GM12875 (cell line): ENCODE results near the gene DMAP1.

Source experiments
- H3K4me3 ChIP-seq: one replicate; pipeline ENCODE4 v1.5.1; 2011; ENCODE audit warnings: low read depth, low read length, control low read depth
- TF ChIP-seq, protein P1 (sequence below): IDR thresholded peaks from 2 replicates; pipeline ENCODE4 v1.5.1; 2011; ENCODE audit warnings: low read depth, mild to moderate bottlenecking, control low read depth, inconsistent platforms, low read length, moderate library complexity, borderline replicate concordance; ENCODE audit not compliant: insufficient read depth

DMAP1 gene

GRCh38 chr1:44220755-44221154, 7.5 kb downstream of the DMAP1 start:
- no peak overlapping the region for H3K4me3 ChIP-seq
- TF ChIP-seq, protein P1, sequence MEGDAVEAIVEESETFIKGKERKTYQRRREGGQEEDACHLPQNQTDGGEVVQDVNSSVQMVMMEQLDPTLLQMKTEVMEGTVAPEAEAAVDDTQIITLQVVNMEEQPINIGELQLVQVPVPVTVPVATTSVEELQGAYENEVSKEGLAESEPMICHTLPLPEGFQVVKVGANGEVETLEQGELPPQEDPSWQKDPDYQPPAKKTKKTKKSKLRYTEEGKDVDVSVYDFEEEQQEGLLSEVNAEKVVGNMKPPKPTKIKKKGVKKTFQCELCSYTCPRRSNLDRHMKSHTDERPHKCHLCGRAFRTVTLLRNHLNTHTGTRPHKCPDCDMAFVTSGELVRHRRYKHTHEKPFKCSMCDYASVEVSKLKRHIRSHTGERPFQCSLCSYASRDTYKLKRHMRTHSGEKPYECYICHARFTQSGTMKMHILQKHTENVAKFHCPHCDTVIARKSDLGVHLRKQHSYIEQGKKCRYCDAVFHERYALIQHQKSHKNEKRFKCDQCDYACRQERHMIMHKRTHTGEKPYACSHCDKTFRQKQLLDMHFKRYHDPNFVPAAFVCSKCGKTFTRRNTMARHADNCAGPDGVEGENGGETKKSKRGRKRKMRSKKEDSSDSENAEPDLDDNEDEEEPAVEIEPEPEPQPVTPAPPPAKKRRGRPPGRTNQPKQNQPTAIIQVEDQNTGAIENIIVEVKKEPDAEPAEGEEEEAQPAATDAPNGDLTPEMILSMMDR = no peak

DNA sequence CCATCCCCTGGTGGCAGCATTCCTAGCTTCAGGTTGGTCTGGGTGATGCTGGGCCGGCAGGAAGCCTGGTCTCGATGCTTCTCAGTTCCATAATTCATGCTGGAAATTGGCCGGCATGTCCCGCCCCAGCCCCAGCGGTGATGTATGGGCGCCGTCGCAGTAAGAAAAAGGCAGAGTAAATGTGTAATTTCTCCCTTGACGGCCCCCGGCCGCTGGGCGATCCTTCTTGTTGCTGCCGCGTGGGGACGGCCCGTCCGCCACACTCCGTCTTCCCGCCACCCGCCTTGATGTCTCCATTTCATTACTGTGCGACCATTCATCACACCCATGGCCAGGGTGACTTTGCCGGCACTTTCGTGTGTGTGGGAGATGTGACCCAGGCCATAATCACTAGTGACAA, 8.5 kb downstream of the DMAP1 start:
- TF ChIP-seq, protein P1 = no peak
- no peak overlapping the region for H3K4me3 ChIP-seq

DNA sequence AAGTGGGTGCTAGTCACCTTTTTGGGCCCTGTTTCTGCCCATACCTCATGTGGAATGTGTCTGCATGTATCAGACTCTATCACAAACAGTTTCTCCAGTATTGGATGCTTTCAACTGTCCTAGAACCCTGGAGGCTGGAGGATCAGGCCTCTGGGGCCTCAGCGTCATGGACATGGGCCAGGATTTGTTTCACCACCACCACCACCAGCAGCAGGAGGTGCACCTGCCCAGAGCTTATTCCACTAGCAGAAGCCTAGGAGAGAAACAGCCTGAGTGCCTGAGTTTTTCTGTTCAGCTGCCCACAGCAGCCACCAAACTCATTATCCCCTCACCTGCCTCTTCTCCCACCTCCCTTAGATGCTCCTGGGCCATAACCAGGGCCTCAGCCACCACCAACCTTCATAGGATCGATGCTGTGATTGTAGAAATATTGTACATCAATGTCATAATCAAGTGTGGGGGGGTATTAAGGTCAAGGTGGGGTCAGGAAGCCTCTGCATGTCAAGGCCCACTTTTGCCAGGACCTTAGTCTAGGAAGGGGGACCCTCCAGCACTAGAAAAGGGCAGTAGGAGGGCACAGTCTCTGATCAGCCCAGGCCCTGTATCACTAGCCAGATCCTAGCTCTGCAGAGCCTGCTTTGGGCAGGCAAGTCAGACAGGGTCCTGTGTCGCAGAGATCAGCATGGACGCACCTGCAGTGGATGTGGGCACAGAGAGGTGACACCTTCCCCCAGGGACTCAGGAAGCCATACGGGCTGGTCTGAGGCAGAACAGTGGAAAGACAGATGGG, 9.3 kb downstream of the DMAP1 start:
- TF ChIP-seq, protein P1 = no peak
- no peak overlapping the region for H3K4me3 ChIP-seq

- TF ChIP-seq, protein P1 = no peak
- no peak overlapping the region for H3K4me3 ChIP-seq
These were observed 9.9 kb downstream of the DMAP1 start for GRCh38 chr1:44223187-44223610.

DNA sequence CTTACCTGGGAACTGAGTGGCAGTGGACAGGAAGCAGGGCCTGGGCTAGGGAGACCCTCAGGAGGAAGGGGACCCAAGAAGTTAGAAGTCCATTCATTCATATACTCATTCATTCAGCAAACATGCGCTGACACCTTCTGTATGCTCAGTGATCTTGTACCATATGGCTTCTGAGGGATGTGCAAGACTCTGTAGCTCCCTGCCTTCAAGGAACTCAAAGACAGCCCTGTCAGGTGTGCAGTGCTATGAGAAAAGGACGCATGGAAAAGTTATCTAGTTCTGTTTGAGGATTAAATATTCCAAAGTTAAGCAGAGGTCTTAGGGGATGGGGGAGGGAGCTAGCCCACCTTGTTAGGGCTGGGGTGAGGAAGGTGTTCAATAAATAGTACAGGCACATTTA, 12.5 kb downstream of the DMAP1 start:
- no peak overlapping the region for H3K4me3 ChIP-seq
- TF ChIP-seq, protein P1 = no peak

DNA sequence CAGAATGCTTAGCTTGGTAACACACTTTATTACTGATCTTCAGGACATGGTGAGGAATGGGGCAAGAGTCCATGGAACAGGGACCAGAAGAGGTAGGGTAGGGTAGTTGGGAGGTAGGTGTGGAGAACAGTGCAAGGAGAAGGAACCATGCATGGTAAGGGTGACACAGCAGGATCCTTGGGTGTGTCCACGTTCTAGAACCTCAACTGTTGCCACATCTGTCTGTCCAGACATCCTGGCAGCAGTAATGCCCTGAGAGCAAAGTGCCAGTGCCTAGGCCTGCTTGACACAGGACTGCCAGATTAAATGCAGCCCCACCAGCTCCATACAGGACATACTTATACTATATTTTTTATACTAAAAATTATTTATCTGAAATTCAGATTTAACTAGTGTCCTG, 13.9 kb downstream of the DMAP1 start:
- TF ChIP-seq, protein P1 = no peak
- no peak overlapping the region for H3K4me3 ChIP-seq

GRCh38 chr1:44228218-44228617, 14.9 kb downstream of the DMAP1 start:
- TF ChIP-seq, protein P1 = no peak
- no peak overlapping the region for H3K4me3 ChIP-seq
